ENCODE results near the gene TMUB1.

TMUB1 gene

DNA sequence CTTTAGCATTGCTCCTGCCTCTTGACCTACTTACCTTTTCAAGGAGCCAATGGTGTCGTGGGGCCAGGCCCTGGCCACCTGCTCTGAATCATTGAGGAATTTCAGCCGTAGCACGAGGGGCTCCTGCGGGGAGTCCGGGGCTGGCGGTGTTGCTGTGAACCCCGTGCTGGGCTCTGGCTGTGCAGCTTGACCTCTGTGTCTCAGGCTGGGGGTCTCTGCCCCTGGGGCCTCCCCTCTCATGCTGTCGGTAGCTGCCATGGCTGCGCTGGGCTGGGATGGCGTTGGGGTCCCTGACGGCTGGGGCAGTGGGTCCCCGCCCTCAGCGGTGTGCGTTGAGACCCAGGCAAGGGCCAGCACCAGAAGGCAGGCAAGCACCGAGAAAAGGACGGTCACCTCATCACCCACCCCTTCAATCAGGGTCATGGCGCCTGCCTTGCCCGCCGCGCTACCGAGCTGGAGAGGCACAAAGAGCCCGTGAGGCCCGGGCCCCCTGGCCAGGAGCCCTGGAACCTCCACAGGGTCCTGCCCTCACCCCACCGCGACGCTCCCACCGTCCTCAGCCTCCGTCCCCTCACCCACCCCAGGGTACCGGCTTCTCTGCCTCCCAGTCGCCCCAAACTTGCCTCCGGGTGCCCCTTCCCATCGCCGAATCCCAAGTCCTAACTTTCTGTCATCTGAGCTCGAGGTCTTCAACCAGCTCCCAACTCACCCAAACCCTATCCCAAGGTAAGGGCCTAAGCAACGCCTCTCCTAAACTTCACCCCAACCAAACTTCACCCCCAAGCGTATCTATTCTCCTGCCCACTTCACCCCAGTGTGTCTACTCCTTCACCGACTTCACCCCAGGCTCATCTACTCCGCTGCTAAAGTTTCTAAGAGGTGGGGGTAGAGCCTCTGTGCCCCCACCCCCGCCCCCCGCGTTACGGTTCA, 887 bp downstream of the TMUB1 start:
- DNase-seq, result no peak

- peak; percentile 1 for DNase-seq
Measured at GRCh38 chr7:151081170-151082101, 1.9 kb downstream of the TMUB1 start.

- DNase-seq, result peak; percentile 91
Measured at GRCh38 chr7:151080522-151081169, 2.6 kb downstream of the TMUB1 start, which contains the start of gene FASTK. FASTK (minus strand) TSS chr7:151080809; CDS start chr7:151080766, 43 bp downstream.

DNA sequence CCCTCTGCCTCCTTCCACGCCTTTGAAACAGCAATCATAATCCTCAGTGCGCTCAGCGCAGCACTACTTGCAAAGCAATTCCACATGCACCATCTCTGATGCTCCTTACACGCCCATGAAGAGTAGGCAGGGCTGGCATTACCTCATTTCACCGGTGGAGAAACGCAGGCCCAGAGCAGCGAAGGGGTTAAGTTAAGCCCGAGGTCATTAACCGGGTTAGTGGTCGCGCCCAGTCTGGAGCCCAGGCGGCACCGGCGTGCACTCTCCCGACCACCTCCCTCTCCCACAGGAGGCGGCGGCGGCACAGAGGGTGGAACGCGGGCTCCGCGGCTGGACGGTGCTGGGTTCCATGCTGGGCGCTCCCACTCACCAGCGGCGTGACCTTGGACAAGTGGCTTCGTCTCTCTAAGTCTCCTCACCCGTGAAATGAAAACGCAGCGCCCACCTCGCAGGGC, 3.2 kb downstream of the TMUB1 start:
- peak; percentile 35 for DNase-seq

GRCh38 chr7:151079199-151079910, 3.9 kb downstream of the TMUB1 start:
- DNase-seq, result no peak

DNA sequence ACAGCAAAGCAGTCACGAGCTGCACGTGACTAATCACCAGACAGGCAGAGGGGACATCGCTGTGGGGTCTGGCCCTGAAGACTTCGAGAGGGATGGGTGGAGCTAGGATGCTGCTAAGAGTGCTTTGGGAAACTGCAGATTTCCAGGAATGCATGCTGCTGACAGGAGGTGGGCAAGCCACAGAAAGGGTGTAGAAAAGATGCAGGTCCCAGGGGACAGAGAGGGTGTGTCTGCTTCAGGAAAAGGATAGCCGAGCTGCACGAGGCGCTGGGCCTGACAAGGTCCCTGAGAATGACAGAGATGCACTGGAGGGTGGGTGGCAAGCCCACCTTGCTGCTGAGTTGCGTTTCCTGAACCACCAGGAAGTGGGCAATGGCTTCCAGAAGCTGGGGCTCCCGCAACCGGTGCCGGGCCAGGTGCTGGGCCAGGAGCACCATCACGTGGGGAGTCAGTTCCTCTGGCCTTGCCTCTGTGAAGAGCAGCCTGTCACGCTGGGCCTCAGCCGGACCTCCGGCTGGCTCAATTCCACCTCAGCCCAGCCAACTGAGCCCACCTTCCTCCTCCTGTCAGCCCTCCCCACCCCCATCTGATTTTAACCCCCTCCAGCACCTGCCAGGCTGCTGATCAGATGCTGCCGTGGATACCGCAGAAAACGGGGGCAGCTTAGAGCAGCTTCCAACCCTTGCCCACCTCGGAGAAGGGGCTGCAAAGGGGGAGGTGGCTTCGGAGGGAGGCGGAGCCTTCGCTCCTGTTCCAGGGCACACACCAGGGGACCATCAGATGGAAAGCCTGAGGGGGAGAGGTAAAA, 4.9 kb downstream of the TMUB1 start:
- DNase-seq, result no peak

- no peak for DNase-seq
Measured at GRCh38 chr7:151077705-151078232, 5.5 kb downstream of the TMUB1 start.

GRCh38 chr7:151076863-151077704, 6.2 kb downstream of the TMUB1 start:
- no peak for DNase-seq

DNA sequence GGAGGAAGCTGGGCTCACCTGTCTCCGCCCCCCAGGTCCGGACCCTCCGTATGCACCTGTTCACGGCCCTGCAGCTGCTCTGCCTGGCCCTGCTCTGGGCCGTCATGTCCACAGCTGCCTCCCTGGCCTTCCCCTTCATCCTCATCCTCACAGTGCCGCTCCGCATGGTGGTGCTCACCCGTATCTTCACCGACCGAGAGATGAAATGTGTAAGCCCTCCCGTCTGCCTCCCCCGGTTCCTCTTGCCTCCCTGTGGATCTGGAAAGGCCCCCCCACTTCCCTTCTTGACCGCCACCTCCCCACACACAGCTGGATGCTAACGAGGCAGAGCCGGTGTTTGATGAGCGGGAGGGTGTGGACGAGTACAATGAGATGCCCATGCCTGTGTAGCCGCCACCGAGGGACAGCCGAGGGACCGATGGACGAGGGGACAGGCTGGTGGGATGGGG, 7.3 kb downstream of the TMUB1 start:
- DNase-seq, result no peak

DNA sequence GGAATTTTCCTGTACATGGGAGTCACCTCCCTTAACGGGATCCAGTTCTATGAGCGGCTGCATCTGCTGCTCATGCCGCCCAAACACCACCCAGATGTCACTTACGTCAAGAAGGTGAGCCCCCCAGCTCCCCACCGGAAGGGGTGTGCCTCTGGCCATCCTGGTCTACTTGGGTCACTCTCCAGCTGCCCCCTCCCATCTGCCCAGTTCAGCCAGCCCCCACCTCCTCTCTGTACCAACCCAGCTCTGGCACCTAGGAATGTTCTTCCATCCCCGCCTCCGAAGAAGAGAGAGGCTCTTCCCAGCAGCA, 7.7 kb downstream of the TMUB1 start:
- no peak for DNase-seq

DNA sequence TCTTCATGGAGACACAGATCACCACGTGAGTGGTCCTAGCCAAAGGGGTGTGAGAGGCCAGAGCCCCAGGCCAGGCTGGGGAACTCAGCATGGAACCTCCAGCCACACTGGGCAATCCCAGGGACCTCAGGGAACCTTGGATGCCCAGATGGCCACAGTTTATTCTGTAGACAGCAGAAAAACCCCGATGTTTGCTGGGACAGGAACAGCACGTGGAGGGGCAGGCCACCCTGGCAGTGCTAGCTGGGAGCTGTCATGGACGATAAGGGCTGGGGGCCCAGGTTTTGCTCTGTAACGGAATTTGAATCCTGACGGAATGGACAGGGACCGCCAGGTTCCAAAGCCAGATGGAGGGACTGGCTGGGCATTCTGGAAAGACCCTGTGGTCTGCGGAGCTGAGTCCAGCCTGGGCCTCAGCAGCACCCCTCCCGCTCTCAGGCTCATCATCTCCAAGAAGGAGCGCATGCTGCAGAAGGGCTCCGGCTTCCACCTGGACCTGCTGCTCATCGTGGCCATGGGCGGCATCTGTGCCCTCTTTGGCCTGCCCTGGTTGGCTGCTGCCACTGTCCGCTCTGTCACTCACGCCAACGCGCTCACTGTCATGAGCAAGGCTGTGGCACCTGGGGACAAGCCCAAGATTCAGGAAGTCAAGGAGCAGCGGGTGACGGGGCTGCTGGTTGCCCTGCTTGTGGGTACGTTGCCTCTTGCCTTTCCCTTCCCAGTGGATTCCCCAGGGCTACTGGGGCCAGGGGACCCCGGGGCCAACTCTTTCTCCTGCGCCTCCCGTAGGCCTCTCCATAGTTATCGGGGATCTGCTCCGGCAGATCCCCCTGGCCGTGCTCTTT, 8.3 kb downstream of the TMUB1 start:
- DNase-seq, result no peak

DNA sequence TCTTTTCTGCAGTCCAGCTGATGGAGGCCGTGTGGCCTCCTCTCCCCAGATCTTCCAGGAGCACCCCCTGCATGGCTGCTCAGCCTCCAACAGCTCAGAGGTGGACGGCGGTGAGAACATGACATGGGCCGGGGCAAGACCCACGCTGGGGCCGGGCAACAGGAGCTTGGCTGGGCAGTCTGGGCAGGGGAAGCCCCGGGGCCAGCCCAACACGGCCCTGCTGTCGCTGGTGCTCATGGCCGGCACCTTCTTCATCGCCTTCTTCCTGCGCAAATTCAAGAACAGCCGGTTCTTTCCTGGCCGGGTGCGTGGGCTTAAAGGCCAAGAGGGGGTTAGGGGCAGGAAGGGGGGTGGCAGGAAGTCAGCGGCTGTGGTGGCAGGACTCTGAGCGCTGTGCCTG, 9.3 kb downstream of the TMUB1 start:
- no peak for DNase-seq

GRCh38 chr7:151071032-151071866, 12.0 kb downstream of the TMUB1 start:
- DNase-seq, result no peak

GRCh38 chr7:151070574-151070960, 12.7 kb downstream of the TMUB1 start:
- no peak for DNase-seq

GRCh38 chr7:151069841-151070573, 13.3 kb downstream of the TMUB1 start:
- no peak for DNase-seq

DNA sequence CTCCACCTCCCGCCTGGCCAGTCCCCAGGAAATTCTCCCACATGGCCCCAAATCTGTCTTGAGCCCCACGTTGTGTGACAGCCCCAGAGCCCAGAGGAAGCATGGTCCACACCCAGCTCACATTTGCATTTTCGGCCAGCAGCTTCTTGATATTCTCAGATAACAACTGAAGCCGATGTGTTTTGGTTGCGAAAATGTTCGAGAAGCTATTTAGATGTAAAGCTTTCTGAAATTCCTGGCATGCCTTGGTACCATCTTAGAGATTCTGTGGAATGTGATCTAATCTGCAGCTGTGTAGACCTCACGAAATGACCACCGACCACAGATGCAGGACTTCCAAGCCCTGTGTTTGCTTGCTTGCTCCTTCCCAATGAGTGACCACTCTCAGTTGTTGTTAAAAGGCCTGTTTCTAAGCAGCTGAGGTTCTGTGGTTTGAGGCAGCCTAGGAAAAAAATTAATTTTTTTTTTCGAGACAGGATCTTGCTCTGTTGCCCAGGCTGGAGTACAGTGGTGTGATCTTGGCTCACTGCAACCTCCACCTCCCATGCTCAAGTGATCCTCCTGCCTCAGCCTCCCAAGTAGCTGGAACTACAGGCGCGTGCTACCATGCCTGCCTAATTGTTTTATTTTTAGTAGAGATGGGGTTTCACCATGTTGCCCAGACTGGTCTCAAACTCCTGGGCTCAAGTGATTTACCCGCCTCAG, 15.1 kb downstream of the TMUB1 start:
- DNase-seq, result no peak
